GM10248 (cell line): Measurements from ENCODE around the gene CEP85L.
A peak's percentile ranks its signal among the peaks of the same experiment; 100 is the strongest.

Source experiments
- CTCF ChIA-PET: fragments of 300-600 bp; sonication (Branson Sonifier 250); formaldehyde crosslinking; extraction: SDS; loops from one replicate; lab custom pipeline; 2021; ENCODE audit warnings: antibody characterized with exemption; lab: Yijun Ruan, JAX
- POLR2A ChIA-PET: fragments of 350-650 bp; sonication (Branson Sonifier 250); formaldehyde crosslinking; extraction: SDS; loops from one replicate; lab custom pipeline; 2020; ENCODE audit warnings: antibody characterized with exemption; lab: Yijun Ruan, JAX
- DNase-seq: peaks from one replicate; pipeline ENCODE4 v3.0.0; 2012; ENCODE audit errors: extremely low spot score
- TF ChIP-seq, protein P1 (sequence below): IDR thresholded peaks from 2 replicates; pipeline ENCODE4 v1.5.1; 2012; ENCODE audit warnings: mild to moderate bottlenecking, low read depth; ENCODE audit errors: extremely low read depth, missing control alignments, control extremely low read depth

CEP85L gene

DNA sequence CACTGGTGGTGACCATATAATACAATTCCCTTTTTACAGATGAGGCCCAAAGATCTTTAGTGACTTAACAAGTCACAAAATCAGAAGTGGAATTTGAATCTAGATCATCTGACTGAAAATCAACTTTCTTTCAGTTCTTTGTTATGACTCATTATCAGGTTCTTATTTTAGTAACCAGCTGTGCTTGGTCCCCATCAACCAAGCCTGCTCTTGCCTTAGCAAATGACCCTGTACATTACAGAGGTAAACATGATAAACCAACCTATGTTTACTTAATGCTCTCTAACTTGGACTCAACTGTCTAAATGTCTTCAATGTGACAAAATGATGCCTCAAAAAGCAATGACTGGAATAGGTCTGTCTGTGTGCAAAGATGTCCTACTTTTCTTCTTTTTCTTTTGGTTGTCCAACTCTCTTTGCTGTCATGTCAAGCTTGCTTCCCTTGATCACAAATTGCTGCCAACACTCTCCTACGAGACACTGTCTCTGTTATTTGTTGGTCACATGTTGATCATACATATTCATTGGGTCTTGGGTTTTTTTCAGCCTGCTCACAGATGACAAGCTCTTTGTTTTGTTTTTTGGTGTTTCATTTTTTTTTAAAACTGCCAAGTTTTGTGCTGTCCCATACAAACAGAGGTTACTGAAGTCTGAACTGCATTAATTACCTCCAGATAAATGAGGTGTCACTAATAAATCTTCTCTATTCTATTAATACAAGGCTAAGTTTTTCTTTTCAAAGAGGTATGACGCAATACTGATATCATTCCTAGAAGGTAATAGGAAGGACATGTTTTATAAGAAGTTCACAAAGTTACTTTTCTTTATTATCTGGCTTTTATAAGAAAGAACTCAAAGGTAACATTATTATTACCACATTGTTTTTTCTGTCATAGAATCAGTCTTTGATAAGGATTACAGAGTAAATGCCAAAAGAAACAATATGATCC lies 165.5 kb downstream of the CEP85L start:
- ChIA-PET POLR2A (no interaction called here), CTCF (no interaction called here)
- TF ChIP-seq, protein P1, sequence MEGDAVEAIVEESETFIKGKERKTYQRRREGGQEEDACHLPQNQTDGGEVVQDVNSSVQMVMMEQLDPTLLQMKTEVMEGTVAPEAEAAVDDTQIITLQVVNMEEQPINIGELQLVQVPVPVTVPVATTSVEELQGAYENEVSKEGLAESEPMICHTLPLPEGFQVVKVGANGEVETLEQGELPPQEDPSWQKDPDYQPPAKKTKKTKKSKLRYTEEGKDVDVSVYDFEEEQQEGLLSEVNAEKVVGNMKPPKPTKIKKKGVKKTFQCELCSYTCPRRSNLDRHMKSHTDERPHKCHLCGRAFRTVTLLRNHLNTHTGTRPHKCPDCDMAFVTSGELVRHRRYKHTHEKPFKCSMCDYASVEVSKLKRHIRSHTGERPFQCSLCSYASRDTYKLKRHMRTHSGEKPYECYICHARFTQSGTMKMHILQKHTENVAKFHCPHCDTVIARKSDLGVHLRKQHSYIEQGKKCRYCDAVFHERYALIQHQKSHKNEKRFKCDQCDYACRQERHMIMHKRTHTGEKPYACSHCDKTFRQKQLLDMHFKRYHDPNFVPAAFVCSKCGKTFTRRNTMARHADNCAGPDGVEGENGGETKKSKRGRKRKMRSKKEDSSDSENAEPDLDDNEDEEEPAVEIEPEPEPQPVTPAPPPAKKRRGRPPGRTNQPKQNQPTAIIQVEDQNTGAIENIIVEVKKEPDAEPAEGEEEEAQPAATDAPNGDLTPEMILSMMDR, result no peak
- peak; percentile 32 for DNase-seq

DNA sequence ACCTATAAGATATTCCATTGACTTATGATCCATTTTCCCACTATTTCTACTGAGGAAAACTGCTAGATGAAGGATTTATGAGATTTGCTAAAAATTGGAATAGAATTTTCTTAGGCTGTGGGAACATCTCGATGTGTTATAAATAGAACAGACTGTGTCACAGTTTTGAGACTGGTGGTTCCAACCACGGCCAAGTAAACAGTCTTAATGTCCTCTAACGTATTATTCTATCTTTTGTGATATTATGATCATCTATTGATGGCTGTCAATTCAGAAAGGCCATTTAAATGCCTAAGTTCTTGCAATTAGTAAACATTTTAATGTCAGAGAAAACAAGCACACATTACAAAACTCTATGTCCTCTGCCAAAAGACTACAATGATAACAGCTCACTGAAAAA lies 174.8 kb downstream of the CEP85L start:
- POLR2A ChIA-PET, result no interaction called here

DNA sequence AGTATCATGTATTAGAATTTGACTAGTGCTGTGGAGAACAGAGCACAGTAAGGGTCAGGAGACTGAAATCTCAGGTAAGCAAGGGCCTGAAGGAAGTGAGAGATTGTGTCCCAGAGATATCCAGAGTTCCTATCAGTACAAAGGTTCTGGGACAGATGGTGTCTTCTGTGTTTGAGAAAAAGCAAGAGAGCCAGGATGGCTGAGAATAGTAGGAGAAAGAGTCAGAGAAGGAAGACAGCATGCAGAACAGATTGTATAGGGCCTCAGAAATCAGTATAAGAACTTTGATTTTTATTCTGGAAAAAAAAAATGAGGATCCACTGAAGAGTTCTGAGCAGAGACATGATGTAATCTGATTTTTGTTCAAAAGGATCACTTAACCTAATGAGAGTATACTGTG lies 178.1 kb downstream of the CEP85L start:
- TF ChIP-seq, protein P1, result no peak
- CTCF ChIA-PET, result interaction anchor here (1.3 to 2.1 kb wide), 2 partner anchors 9 to 11 kb away, joined by 3 to 7 read pairs; no protein-coding TSS in a partner anchor

More for the DNA sequence above, 174.8 kb downstream of the CEP85L start:
- DNase-seq, result no peak
- TF ChIP-seq, protein P1, result no peak
- CTCF ChIA-PET, result interaction anchor here (1.5 kb wide), 1 partner anchor 31 kb away, joined by 3 read pairs; no protein-coding TSS in a partner anchor

DNA sequence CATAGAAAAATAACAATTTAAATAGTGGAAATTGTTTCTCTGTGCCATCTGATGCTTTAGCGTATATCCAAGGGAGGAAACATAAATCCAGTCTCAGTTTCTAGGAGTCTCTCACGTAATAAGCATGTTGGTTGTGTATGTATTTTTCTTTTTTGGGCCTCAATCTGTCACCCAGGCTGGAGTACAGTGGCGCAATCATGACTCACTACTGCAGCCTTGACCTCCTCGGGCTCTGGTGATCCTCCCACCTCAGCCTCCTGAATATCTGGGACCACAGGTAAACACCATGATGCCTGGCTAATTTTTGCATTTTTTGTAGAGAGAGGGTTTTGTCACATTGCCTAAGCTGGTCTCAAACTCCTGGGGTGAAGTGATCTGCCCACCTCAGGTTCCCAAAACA lies 181.9 kb downstream of the CEP85L start:
- TF ChIP-seq, protein P1, result no peak
- DNase-seq, result no peak
- ChIA-PET POLR2A (no interaction called here), CTCF (no interaction called here)

More for the DNA sequence above, 178.1 kb downstream of the CEP85L start:
- no peak for DNase-seq
- POLR2A ChIA-PET, result no interaction called here

DNA sequence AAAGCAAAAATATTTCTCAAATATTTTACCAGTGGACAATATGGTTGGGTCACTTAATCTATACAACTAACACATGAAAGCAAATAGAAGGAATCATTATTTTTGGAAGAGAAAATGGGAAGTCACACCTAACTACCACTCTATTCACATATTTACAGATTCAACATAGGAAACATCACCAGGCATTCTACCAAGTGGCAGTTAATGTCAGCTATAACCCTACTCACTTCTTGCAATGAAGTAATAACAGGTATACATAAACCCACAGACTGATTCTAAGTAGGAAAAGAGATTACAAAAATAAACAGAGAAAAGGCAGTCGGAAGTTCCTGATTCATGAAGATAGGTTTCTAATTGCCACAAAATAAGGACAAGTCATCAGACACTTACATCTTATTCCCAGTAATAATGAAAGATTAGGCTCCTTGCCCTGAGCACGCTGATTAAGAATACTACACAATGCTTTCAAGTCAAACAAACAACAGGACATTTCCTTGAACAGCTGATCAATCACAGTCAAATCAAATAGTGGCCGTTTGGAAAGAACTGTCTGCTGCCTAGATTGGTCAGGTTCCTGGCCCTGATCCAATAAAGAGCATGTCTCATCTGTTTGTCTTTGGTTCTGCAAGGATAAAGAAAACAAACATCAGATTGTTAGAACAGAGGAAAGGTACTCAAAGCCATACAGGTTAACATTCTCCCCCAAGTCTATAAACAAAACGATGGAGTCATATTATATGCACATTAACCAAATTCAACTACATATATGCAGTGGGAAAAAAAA lies 182.5 kb downstream of the CEP85L start:
- POLR2A ChIA-PET, result no interaction called here
- DNase-seq, result no peak

DNA sequence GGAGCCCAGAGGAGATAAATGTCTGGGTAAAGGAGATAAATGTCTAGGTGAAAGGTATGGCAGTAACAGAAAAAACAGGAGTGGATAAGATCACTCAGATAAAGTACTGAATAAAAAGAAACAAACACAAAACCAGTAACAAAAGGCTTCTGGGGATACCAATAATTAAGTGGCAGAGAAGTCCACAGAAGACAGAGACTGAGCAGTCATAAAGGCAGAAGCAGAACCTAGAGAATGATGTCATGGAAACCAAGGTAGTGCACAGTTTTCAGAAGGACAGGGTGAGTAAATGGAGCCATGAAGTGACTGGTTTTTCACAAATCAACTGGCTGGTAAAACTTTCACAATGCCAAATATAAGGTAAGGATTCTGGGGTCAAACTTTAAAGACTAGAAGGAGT lies 184.2 kb downstream of the CEP85L start:
- CTCF ChIA-PET, result no interaction called here
- TF ChIP-seq, protein P1, result no peak
- DNase-seq, result peak; percentile 11
- POLR2A ChIA-PET, result no interaction called here

More for the DNA sequence above, 182.5 kb downstream of the CEP85L start:
- CTCF ChIA-PET, result no interaction called here
- TF ChIP-seq, protein P1, result no peak
